H1 (cell line): Measurements from ENCODE around the gene CANT1. TPM values are rescaled to one million over a fixed set of nuclear protein-coding genes. Genes with fewer than 3 reads are reported as not detected.

Experiments
- CTCF ChIA-PET: fragments of 300-600 bp; sonication (Branson Sonifier 250); formaldehyde crosslinking; loops from one replicate; lab custom pipeline; 2021; ENCODE audit not compliant: partially characterized antibody; lab: Charles Lee
- POLR2A ChIA-PET: fragments of 300-600 bp; sonication (Branson Sonifier 250); formaldehyde crosslinking; loops from one replicate; lab custom pipeline; 2021; ENCODE audit warnings: inconsistent platforms; ENCODE audit not compliant: partially characterized antibody; lab: Charles Lee
- DNase-seq, 2 experiments: peaks; one replicate each; pipeline versions ENCODE4 v3.0.0 to v3.0.0-alpha.2; 2010 to 2022; ENCODE audit warnings: low spot score in 2 of 2, low read depth in 1 of 2, mixed read lengths in 1 of 2
- FAIRE-seq: peaks from 2 replicates; lab custom pipeline; 2011; peaks lifted over from hg19 to GRCh38; lab: Jason Lieb, UNC
- H2AFZ ChIP-seq: 2 replicates; pipeline ENCODE4 v1.8.1; 2012; ENCODE audit warnings: low read length, inconsistent platforms
- H2AK5ac ChIP-seq: 2 replicates; pipeline ENCODE4 v1.6.1; 2013; ENCODE audit warnings: low read depth, low read length
- H2BK120ac ChIP-seq: replicated peaks from 2 replicates; pipeline ENCODE3; 2013; ENCODE audit warnings: low read depth, low read length, inconsistent platforms
- H2BK12ac ChIP-seq: 2 replicates; pipeline ENCODE4 v1.6.1; 2013; ENCODE audit warnings: low read depth, low read length
- H2BK15ac ChIP-seq: 2 replicates; pipeline ENCODE4 v1.6.1; 2013; ENCODE audit warnings: low read length
- H2BK20ac ChIP-seq: 2 replicates; pipeline ENCODE4 v1.6.1; 2013; ENCODE audit warnings: low read length
- H2BK5ac ChIP-seq: 2 replicates; pipeline ENCODE4 v1.6.1; 2013; ENCODE audit warnings: low read depth, low read length
- H3K14ac ChIP-seq: 2 replicates; pipeline ENCODE4 v1.6.1; 2013; ENCODE audit warnings: inconsistent platforms; ENCODE audit not compliant: insufficient read length
- H3K18ac ChIP-seq: 2 replicates; pipeline ENCODE4 v1.6.1; 2013; ENCODE audit warnings: low read length; ENCODE audit errors: extremely low read depth
- H3K23ac ChIP-seq: 2 replicates; pipeline ENCODE4 v1.6.1; 2013; ENCODE audit warnings: inconsistent platforms; ENCODE audit not compliant: insufficient read length
- H3K23me2 ChIP-seq: 2 replicates; pipeline ENCODE4 v1.6.1; 2013; ENCODE audit warnings: low read depth, low read length
- H3K27ac ChIP-seq: 2 replicates; pipeline ENCODE4 v1.6.1; 2011; ENCODE audit warnings: low read depth, low read length, inconsistent platforms
- H3K27me3 ChIP-seq, 4 experiments: replicated peaks in 1 of 4; 1 replicate in 1 of 4; 2 replicates in 3 of 4; pipeline versions ENCODE4 v1.6.1 to v1.8.1; 2011 to 2013; ENCODE audit warnings: low read length in 3 of 4, mild to moderate bottlenecking in 3 of 4, inconsistent platforms in 2 of 4, mixed read lengths in 2 of 4, moderate library complexity in 1 of 4; ENCODE audit not compliant: control insufficient read depth in 3 of 4, insufficient read depth in 3 of 4; ENCODE audit errors: extremely low read depth in 1 of 4
- H3K36me3 ChIP-seq, 4 experiments: 2 replicates each; pipeline versions ENCODE4 v1.6.1 to v1.8.1; 2011 to 2013; ENCODE audit warnings: mild to moderate bottlenecking in 4 of 4, low read length in 3 of 4, moderate library complexity in 2 of 4, control low read depth in 1 of 4, inconsistent platforms in 1 of 4; ENCODE audit not compliant: insufficient read depth in 4 of 4, control insufficient read depth in 2 of 4
- H3K4ac ChIP-seq: replicated peaks from 2 replicates; pipeline ENCODE3; 2013; ENCODE audit warnings: low read length, low read depth, mixed read lengths, inconsistent platforms; ENCODE audit not compliant: insufficient read length
- H3K4me1 ChIP-seq, 4 experiments: replicated peaks in 1 of 4; 1 replicate in 1 of 4; 2 replicates in 3 of 4; pipeline versions ENCODE4 v1.6.1 to v1.8.1; 2011 to 2013; ENCODE audit warnings: low read length in 3 of 4, inconsistent platforms in 2 of 4, mixed read lengths in 1 of 4; ENCODE audit not compliant: insufficient read depth in 4 of 4, control insufficient read depth in 3 of 4
- H3K4me2 ChIP-seq, 2 experiments: 2 replicates each; pipeline versions ENCODE4 v1.6.1 to v1.8.1; 2011 to 2013; ENCODE audit warnings: low read depth in 2 of 2, low read length in 2 of 2, control low read depth in 1 of 2, inconsistent platforms in 1 of 2, mild to moderate bottlenecking in 1 of 2; ENCODE audit not compliant: insufficient read depth in 1 of 2
- H3K4me3 ChIP-seq, 4 experiments: fragments of 200-600, 300-600 bp in 1 of 4; sonication (generic), shearing (Covaris generic), sonication (Bioruptor Twin) in 1 of 4; 2 replicates each; pipeline versions ENCODE4 v1.5.1 to v1.8.1; 2011 to 2016; ENCODE audit warnings: low read length in 4 of 4, low read depth in 3 of 4, control low read depth in 2 of 4, inconsistent platforms in 2 of 4, mild to moderate bottlenecking in 2 of 4, mixed read lengths in 1 of 4, moderate library complexity in 1 of 4; ENCODE audit not compliant: insufficient read depth in 2 of 4; ENCODE audit errors: extremely low read depth in 1 of 4
- H3K56ac ChIP-seq: replicated peaks from 2 replicates; pipeline ENCODE3; 2013; ENCODE audit warnings: low read depth, mild to moderate bottlenecking, mixed read lengths, low read length, inconsistent platforms; ENCODE audit not compliant: insufficient read length
- H3K79me1 ChIP-seq: 2 replicates; pipeline ENCODE4 v1.6.1; 2013; ENCODE audit warnings: low read depth, low read length, control low read depth
- H3K79me2 ChIP-seq, 2 experiments: 2 replicates each; pipeline versions ENCODE4 v1.6.1 to v1.8.1; 2012 to 2013; ENCODE audit warnings: low read length in 2 of 2, mild to moderate bottlenecking in 2 of 2, inconsistent platforms in 1 of 2; ENCODE audit not compliant: insufficient read depth in 2 of 2, control insufficient read depth in 1 of 2
- H3K9ac ChIP-seq, 4 experiments: replicated peaks in 1 of 4; 1 replicate in 1 of 4; 2 replicates in 3 of 4; pipeline versions ENCODE4 v1.6.1 to v1.8.1; 2011 to 2013; ENCODE audit warnings: low read depth in 3 of 4, low read length in 3 of 4, control low read depth in 2 of 4, mild to moderate bottlenecking in 2 of 4, moderate library complexity in 2 of 4, inconsistent platforms in 1 of 4; ENCODE audit errors: extremely low read depth in 1 of 4
- H3K9me3 ChIP-seq, 2 experiments: 2 replicates each; pipeline versions ENCODE4 v1.6.1 to v1.8.1; 2012 to 2013; ENCODE audit warnings: mild to moderate bottlenecking in 2 of 2, moderate library complexity in 2 of 2, control low read depth in 1 of 2, inconsistent platforms in 1 of 2, low read depth in 1 of 2, low read length in 1 of 2, mixed read lengths in 1 of 2; ENCODE audit not compliant: insufficient read depth in 2 of 2
- H4K20me1 ChIP-seq, 2 experiments: replicated peaks in 1 of 2; 2 replicates each; pipeline versions ENCODE3 to v1.8.1; 2011 to 2013; ENCODE audit warnings: inconsistent platforms in 2 of 2, low read length in 2 of 2, mild to moderate bottlenecking in 1 of 2; ENCODE audit not compliant: insufficient read depth in 2 of 2, control insufficient read depth in 1 of 2
- H4K5ac ChIP-seq: 2 replicates; pipeline ENCODE4 v1.6.1; 2013; ENCODE audit warnings: low read length, low read depth, mixed read lengths, inconsistent platforms; ENCODE audit not compliant: insufficient read length
- H4K8ac ChIP-seq: 2 replicates; pipeline ENCODE4 v1.8.0; 2013; ENCODE audit warnings: mild to moderate bottlenecking, moderate library complexity, low read length, inconsistent platforms; ENCODE audit not compliant: insufficient read depth; ENCODE audit errors: extremely low read depth
- H4K91ac ChIP-seq: replicated peaks from 2 replicates; pipeline ENCODE3; 2013; ENCODE audit warnings: low read length, mixed read lengths, inconsistent platforms; ENCODE audit not compliant: insufficient read length
- WGBS, 2 experiments: shearing (Covaris generic) in 1 of 2; methylation state at CpG; one replicate each; pipeline versions ENCODE4 v1.1.6 to v1.1.7; 2013 to 2015; ENCODE audit warnings: low lambda C conversion rate in 2 of 2, mixed read lengths in 2 of 2, inconsistent platforms in 1 of 2, low coverage in 1 of 2, missing lambda C conversion rate in 1 of 2; ENCODE audit not compliant: insufficient replicate concordance in 2 of 2, insufficient coverage in 1 of 2, insufficient read length in 1 of 2; ENCODE audit errors: extremely low coverage in 1 of 2, missing lambda C conversion rate in 1 of 2; 5-methylcytosine and 5-hydroxymethylcytosine counted together
- polyA plus RNA-seq, 7 experiments: library from polyadenylated mRNA; depleted of rRNA in 3 of 7; stranded (reverse) in 5 of 7; unstranded in 2 of 7; fragments of >200 nt in 5 of 7; fragments of 200-250 nt in 2 of 7; gene quantifications; 1 replicate in 5 of 7; 2 replicates in 1 of 7; 4 replicates in 1 of 7; pipeline versions ENCODE4 v1.2.1 to v1.2.3, GENCODE V29; 2011 to 2013; ENCODE audit warnings: missing spikeins in 2 of 7, mixed read lengths in 2 of 7
- total RNA-seq: library from RNA; stranded (reverse); fragmentation: NEBNext Ultra II Directional; extraction: Animal tissue kit (Norgen Biotek cat#: 25700); gene quantifications from 2 replicates; pipeline ENCODE4 v1.2.1, GENCODE V29; 2021

The CANT1 gene
- total and polyA plus RNA-seq, 2 of the 8 experiments (the other 6 are each of a cell fraction or from before 2014, with no cell fraction given), result 23.0 to 32.6 TPM

DNA sequence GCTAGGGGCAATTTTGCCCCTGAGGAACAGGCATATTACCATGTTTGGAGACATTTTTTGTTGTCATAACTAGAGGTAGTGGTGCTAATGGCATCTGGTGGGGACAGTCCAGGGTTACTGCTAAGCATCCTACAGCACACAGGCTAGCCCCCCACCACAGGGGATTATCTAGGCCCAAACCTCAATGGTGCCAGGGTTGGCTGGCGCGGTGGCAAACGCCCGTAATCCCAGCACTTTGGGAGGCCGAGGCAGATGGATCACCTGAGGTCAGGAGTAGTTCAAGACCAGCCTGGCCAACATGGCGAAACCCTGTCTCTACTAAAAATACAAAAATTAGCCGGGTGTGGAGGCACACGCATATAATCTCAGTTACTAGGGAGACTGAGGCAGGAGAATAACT, 29.6 kb upstream of the CANT1 start:
- Histone ChIP-seq H2BK5ac (no peak overlapping the region), H4K20me1 (peaks cover 0 to 12% of the 10 kb centered on the region in 2 experiments), H3K79me2 (no peaks in the 10 kb centered on the region), H3K4me3 (no peak overlapping the region), H3K18ac (no peak overlapping the region), H2BK15ac (no peak overlapping the region), H3K23ac (no peak overlapping the region), H2BK120ac (no peak overlapping the region), H3K23me2 (peaks cover 4% of the 10 kb centered on the region; the same call in 1 of the 2 replicates), H3K9me3 (no peaks in the 10 kb centered on the region; a peak in 1 of 4 replicates), H4K91ac (no peak overlapping the region), H3K9ac (no peak overlapping the region), H3K4me2 (no peak overlapping the region), H2BK20ac (no peak overlapping the region), H2AFZ (no peak overlapping the region), H4K8ac (no peak overlapping the region), H3K56ac (no peak overlapping the region), H3K4ac (no peak overlapping the region), H4K5ac (no peak overlapping the region), H2BK12ac (no peak overlapping the region), H3K14ac (no peak overlapping the region), H3K27ac (no peak overlapping the region), H3K27me3 (no peaks in the 10 kb centered on the region; a peak in 1 of 7 replicates), H2AK5ac (no peak overlapping the region), H3K79me1 (peaks cover 8% of the 10 kb centered on the region), H3K4me1 (no peaks in the 10 kb centered on the region), H3K36me3 (no peaks in the 10 kb centered on the region; a peak in 1 of 8 replicates)
- WGBS, 2 experiments, result 100% methylated on average over 8 of the region's 8 CpGs; no CpG with 5 or more reads in 1 of the 2 experiments
- POLR2A ChIA-PET, result no interaction called here
- DNase-seq, result no peak
- FAIRE-seq, result no peak
- CTCF ChIA-PET, result interaction anchor here (0.6 to 4.3 kb wide), 4 partner anchors 10 to 73 kb away, joined by 3 to 26 read pairs (median 14); no protein-coding TSS in a partner anchor
